GF-D8 (cell line): Measurements from ENCODE around the gene TCAF1.

Source experiments
- DNase-seq: peaks from one replicate; lab custom pipeline; 2025; lab: John Stamatoyannopoulos, UW

Gene TCAF1

GRCh38 chr7:143901668-143902331 lies at the start of gene TCAF1:
TSS of gene TCAF1 (minus strand) at chr7:143902176. CDS start at chr7:143876608, 25,568 bp downstream.
- peak; percentile 78 for DNase-seq

- no peak for DNase-seq
Observed at GRCh38 chr7:143948733-143949132, 46.8 kb upstream of the TCAF1 start.

DNA sequence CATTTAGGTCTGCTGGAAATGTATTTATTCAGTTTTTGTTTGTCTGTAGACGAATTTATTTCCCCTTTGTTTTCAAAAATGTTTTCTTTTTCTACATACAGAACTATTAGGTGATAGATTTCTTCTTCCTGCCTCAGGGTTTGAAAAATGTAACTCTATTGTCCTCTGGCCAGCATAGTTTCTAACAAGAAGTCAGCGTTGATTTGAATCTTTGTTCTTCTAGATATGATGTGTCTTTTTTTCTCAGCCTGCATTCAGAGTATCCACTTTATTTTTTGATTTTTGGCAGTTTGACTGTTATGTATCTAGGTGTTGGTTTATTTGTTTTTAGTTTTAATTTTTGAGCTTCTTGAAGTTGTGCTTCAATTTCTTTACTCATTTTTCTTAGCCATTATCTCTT lies 45.1 kb upstream of the TCAF1 start:
- DNase-seq: no peak

DNA sequence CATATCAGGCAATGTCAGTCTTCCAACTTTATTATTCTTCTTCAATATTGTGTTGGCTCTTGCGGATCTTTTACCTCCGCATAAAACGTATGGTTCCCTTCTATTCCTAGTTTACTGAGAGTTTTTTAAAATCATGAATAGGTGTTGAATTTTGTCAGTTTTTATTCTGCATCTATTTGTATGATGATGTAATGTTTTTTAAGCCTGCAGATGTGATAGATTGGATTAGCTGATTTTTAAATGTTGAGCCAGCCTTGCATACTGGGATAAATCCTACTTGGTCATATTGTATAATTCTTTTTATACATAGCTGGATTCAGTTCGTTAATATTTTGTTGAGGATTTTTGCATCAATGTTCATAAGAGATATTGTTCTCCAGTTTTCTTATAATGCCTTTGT lies 43.4 kb upstream of the TCAF1 start:
- no peak for DNase-seq

GRCh38 chr7:143938379-143939243 lies 36.6 kb upstream of the TCAF1 start:
- DNase-seq: no peak

DNA sequence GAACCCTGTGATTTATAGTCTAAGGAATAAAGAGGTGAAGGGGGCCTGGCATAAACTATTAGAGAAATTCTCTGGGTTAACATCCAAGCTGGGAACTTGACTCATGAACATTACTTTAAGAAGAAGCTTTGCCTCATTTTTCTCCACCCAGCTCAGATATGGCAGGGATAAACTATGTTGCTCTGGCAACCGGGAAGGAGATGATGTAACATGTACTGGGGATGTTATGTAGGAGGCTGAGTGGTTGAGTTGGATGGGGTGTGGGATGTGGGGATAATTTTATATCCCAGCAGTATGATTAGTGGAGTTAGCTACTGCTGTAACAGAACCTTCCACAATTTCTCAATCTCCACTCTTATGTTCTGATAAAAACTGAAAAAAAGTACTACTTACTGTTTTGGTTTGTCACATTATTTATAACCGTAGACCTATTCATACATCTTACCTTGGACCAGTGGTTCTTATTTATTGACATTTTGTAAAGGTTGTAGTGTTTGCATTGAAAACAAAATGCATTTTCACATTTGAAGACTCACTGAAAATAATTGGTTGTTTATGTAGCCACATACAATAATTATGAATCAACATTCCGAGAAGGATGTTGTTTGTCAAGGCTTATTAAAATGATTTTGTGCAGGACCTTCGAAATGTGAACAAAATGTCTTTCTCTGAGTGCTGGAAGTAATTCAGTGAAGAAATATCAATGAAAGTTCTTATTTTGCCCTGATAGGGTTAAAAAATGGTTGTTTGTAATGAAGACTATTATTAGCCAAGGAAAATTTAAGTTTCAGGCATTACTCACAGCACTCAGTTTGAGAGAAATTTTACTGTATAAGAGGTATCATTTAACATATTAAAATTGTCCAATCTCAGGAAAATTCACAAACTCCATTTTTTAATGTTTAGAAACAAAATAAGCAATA lies 34.4 kb upstream of the TCAF1 start:
- DNase-seq: no peak

- no peak for DNase-seq
Observed at GRCh38 chr7:143934526-143935325, 32.8 kb upstream of the TCAF1 start, which contains the start of gene OR2F2. TSS of gene OR2F2 (plus strand) at chr7:143935233. CDS start at chr7:143935233, 0 bp downstream.

GRCh38 chr7:143931739-143932138 lies 29.8 kb upstream of the TCAF1 start:
- no peak for DNase-seq

DNA sequence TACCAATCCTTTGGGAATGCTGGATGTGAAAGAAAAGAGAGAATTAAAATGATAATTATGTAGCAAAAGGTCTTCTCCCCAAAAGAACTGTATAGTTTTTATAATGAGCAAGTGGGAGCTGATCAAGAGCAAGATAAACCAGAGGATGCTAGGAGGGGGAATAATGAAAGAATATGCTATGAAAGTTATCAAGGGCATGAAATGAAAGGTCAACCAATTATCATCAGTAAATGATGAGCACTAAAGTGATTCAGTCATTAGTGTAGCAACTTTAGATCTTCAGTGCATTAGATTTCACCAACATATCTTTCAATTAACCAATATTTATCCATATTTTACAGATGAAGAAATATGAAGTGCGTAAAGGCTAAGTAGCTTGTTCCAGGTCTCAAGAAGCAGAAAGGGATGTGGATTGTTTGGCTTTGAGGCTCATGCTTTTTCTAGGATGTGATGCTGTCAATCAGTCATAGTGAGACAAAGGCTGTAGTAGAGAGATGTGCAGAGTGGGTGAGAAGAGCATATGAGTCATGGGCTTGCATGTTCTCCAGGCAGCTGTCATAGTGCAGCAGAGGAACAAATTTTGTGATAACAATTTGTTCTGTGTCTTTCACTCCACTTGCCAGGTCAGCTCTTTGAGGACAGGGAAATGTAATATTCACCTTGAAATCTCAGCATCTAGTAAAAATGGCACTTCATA lies 27.4 kb upstream of the TCAF1 start:
- DNase-seq: no peak

DNA sequence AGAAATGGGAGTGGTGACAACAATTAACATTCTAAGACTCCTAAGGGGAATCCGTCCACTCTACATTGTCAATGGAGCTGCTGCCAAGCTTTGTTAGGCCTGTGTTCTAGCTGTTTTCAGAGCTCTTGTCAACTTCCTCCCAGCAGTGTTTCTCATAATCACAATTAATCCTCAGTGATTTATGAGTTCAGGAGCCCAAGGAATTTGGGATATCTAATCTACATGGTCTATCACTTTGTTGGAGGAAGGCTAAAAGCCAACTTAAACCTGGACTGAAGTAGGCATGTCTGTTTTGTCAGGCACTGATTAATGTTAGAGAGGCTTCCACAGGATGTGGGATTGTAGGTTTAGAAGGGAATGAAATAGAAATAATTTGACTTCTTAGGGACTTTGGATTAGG lies 22.9 kb upstream of the TCAF1 start:
- no peak for DNase-seq

- DNase-seq: no peak
Observed at GRCh38 chr7:143914938-143915652, 13.1 kb upstream of the TCAF1 start.

DNA sequence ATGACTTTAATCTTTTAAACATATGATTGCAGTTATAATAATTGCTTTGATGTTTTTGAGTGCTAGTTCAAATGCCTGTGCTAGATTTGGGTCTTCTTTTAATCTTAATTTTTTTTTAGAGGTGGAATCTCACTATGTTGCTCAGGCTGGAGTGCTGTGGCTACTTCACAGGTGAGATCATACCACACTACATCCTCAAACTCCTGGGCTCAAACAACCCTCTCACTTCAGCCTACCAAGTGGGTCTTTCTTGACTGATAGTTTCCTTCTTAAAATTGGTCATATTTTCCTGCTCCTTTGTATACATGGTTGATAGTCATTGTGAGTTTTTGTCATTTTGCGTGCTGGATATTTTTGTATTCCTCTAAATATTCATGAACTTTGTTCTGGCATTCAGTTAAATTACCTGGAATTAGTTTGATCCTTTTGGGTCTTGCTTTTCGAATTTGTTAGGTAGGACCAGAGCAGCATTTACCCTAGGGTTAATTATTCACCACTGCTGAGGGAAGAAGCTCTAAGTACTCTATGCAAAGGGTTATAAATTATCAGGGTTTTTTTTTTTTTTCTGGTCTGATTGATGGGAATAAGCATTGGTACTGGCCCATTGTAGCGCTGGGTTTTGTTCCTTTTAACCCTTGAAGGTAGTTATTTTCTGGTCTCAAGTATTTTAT lies 12.1 kb upstream of the TCAF1 start:
- DNase-seq: no peak

DNA sequence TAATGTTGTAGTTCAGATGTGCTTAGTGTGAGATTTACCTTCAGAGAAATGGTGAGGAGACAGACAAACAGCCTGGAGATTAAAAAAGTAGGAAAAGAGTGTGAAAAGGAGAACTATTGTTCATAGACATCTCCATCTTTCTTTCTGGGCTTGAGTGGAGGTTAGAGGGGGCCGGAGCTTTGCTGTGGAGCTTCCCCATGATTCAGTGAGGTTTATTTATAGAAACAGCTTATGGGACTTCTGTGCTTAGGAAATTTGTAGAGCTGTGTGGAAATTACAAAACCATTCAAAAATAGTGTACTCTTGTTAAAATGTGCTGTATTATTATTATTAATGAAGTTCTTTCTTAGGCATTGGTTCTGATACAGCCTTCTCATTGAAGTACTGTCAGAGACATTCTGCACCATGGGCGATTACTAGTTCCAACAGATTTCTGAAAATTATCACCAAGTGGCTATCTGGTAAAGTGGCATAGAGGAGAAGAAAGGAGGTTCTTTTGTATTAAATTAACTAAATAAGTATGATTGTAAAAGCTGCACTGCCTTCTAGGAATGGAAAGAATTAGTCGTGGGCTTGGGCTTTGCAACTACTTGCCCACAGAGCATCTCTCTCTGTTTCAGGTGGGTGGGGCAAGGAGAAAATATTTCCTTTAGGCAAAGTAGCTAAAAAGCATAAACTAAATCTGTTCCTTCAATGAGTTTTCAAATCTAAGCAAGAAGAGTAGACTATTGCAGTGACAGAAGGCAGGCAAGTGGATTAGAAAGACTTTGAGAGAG lies 8.7 kb upstream of the TCAF1 start:
- DNase-seq: no peak

DNA sequence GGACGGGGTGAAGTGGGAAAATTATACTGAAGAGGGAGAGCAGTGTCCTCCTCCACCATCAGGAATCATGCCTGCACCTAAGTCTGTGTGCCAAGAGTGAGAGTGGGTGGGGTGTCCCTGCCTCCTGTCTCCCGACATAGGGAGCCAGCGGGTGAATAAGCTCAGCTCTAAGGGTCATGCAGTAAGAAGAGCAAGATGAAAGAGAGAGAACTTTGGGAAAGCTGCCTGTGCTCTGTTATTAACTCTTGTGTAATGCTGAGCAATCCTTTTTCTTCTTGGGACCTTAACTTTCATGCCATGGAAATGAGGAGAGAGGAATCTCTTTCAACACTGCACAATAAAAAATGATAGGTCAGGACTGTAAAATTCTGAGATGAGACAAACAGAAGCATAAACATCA lies 7.9 kb upstream of the TCAF1 start:
- DNase-seq: no peak

- DNase-seq: no peak
Observed at GRCh38 chr7:143908120-143908519, 6.1 kb upstream of the TCAF1 start.

GRCh38 chr7:143906895-143907294 lies 4.9 kb upstream of the TCAF1 start:
- DNase-seq: no peak

- no peak for DNase-seq
Observed at GRCh38 chr7:143906151-143906550, 4.2 kb upstream of the TCAF1 start.

DNA sequence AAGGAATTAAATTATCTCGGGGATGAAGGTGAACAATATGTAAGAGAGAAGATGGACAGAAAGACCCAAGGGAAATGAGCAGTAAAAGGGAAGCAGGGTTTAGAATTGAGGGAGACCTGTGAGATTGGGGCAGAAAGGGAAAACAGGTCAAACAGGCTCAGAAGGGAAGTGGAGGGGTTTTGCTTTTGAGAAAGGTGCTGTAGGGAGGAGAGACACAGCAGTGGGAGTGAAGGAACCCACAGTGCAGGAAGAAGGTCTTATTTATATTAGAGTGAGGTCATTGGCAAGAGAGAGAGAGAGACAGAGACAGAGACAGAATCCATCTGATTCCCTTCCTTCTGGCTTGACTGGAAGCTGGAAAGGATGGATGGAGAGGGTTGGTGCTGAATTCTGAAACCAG lies 3.5 kb upstream of the TCAF1 start:
- DNase-seq: no peak
